Spleen (tissue), 7 donors: ENCODE data around the gene YES1.
"Not testable (repeated sequence)": the region's sequence is repeated elsewhere in the genome, so short reads cannot be mapped to it uniquely, and the experiment has no call there.

Experiments
- POLR2A ChIP-seq, 3 donors: fragments of 450-650 bp; IDR thresholded peaks; one replicate each; pipeline ENCODE4 v1.5.1; 2017; ENCODE audit warnings: antibody characterized with exemption in 3 of 3, mild to moderate bottlenecking in 1 of 3
- POLR2AphosphoS5 ChIP-seq, 3 donors: sonication (generic); formaldehyde crosslinking; IDR thresholded peaks; one replicate each; pipeline ENCODE4 v1.5.1; 2017; ENCODE audit warnings: antibody characterized with exemption in 3 of 3
- TF ChIP-seq, protein P1 (sequence below), 11 experiments: fragments of 200-600 bp in 7 of 11; fragments of 450-650 bp in 4 of 11; sonication (generic) in 4 of 11; IDR thresholded peaks in 8 of 11; conservative IDR thresholded peaks in 3 of 11; 1 replicate in 7 of 11; 2 replicates in 4 of 11; pipeline versions ENCODE4 v1.4.0 to v1.8.0; 2016 to 2021; ENCODE audit warnings: antibody characterized with exemption in 11 of 11, inconsistent platforms in 4 of 11, mild to moderate bottlenecking in 1 of 11
- donor health status: DM: no; HTN: no; CAD: no; lungs with moderate emphysema.
- donor health status: DM: no; HTN: no; CAD: no.
- donor health status: DM: no; HTN: no; CAD: no.

DNA sequence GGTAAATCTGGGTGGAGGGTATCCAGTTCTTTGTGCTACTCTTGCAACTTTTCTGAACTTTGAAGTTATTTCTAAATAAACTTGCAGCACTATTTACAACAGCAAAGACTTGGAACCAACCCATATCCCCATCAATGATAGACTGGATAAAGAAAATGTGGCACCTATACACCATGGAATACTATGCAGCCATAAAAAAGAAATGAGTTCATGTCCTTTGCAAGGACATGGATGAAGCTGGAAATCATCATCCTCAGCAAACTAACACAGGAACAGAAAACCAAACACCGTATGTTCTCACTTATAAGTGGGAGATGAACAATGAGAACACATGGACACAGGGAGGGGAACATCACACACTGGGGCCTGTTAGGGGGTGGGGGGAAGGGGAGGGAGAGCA, 16.7 kb downstream of the YES1 start:
- TF ChIP-seq, protein P1, sequence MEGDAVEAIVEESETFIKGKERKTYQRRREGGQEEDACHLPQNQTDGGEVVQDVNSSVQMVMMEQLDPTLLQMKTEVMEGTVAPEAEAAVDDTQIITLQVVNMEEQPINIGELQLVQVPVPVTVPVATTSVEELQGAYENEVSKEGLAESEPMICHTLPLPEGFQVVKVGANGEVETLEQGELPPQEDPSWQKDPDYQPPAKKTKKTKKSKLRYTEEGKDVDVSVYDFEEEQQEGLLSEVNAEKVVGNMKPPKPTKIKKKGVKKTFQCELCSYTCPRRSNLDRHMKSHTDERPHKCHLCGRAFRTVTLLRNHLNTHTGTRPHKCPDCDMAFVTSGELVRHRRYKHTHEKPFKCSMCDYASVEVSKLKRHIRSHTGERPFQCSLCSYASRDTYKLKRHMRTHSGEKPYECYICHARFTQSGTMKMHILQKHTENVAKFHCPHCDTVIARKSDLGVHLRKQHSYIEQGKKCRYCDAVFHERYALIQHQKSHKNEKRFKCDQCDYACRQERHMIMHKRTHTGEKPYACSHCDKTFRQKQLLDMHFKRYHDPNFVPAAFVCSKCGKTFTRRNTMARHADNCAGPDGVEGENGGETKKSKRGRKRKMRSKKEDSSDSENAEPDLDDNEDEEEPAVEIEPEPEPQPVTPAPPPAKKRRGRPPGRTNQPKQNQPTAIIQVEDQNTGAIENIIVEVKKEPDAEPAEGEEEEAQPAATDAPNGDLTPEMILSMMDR (IDR thresholded peaks at IDR 0.05 in 8 of 11, conservative IDR thresholded peaks at IDR 0.05 in 3 of 11) = not testable (repeated sequence)
- not testable (repeated sequence) for TF ChIP-seq POLR2A, POLR2AphosphoS5 (IDR thresholded peaks at IDR 0.05)
